ENCODE results near the gene FHIP1A. TPM values are rescaled to one million over a fixed set of nuclear protein-coding genes. Genes with fewer than 3 reads are reported as not detected.

FHIP1A gene
- total RNA-seq, 4 donors from 2014 or later, result 11.6 to 32.4 (median 30.7) TPM

DNA sequence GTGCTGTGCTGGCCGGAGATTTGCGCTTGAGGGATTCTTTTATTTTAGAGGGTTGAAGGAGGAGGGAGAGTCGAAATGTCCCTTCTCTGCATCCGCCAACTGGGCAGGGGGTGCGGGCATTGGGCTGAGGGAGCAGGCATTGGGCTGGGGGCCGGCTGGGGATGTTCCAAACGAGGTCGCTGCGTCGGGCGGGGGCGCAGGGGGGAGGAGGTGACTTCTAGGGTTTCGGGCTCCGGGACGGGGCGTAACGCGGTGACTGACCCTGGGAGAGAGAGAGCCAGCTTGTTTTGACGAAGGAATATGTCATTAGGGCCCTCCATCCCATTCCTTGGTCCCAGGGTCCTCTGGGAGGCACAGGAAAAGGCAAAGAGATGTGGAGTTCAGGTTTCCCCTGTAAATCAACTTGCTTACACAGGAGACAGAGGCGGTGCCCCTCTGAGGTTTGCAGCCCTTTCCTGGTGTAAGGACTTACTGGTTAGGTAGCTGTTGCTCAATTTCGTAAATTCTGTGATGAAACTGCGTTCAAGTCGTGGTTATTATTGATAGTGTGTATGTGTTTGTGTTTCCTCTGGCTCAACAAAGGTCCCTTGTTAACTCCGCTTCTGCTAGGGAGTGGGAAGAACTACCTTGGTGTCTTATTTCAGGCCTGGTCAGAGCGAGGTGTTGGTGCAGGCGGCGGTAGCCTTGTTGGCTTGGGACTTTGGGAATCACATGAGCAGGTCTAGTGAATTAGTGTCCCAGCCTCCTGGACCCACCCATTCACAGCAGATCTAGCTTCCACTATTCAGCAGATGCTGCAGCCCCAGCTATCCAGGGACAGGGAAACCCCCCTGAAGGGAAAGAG, 716 bp downstream of the FHIP1A start:
- Histone ChIP-seq H3K27ac (peak overlapping the region in 3 of 4 donors; percentile 65 to 87 (median 78)), H3K9me3 (no peaks in the 10 kb centered on the region), H3K36me3 (no peaks in the 10 kb centered on the region), H3K4me1 (peaks cover 0 to 15% (median 2%) of the 10 kb centered on the region in 4 donors), H3K4me3 (peak overlapping the region; percentile 41 to 69 (median 46)), H3K27me3 (no peaks in the 10 kb centered on the region)
- peak in 2 of 3 donors; percentile 62 to 64 for DNase-seq
- TF ChIP-seq, protein P1, sequence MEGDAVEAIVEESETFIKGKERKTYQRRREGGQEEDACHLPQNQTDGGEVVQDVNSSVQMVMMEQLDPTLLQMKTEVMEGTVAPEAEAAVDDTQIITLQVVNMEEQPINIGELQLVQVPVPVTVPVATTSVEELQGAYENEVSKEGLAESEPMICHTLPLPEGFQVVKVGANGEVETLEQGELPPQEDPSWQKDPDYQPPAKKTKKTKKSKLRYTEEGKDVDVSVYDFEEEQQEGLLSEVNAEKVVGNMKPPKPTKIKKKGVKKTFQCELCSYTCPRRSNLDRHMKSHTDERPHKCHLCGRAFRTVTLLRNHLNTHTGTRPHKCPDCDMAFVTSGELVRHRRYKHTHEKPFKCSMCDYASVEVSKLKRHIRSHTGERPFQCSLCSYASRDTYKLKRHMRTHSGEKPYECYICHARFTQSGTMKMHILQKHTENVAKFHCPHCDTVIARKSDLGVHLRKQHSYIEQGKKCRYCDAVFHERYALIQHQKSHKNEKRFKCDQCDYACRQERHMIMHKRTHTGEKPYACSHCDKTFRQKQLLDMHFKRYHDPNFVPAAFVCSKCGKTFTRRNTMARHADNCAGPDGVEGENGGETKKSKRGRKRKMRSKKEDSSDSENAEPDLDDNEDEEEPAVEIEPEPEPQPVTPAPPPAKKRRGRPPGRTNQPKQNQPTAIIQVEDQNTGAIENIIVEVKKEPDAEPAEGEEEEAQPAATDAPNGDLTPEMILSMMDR (IDR thresholded peaks at IDR 0.05), result no peak
- TF ChIP-seq POLR2A (IDR thresholded peaks at IDR 0.05), result peak; percentile 16 to 30

DNA sequence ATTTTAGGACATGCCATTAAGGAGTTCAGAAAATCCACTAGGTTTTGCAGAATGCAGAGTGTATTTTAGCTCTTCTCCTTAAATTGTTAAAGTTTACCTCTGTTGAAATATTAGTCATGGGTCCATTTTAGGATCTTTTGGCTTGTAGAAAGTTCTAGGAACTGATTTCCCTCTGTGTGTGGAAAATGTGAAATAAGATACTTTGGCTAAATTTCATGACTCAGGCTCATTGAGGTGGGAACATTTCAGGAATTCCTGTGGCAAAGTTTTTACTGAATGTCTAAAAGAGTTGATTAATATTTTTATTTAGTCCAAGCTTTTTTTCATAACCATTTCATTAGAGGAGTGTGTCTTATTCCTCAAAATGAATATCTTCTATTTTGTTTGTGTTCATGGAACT, 7.0 kb downstream of the FHIP1A start:
- H3K27ac ChIP-seq, result no peak overlapping the region
- no peaks in the 10 kb centered on the region for H3K4me1 ChIP-seq
- no peaks in the 10 kb centered on the region for H3K27me3 ChIP-seq
- no peak for TF ChIP-seq POLR2A (IDR thresholded peaks at IDR 0.05)
- TF ChIP-seq, protein P1 (IDR thresholded peaks at IDR 0.05), result no peak
- DNase-seq, result no peak
- no peaks in the 10 kb centered on the region for H3K36me3 ChIP-seq
- no peak overlapping the region for H3K4me3 ChIP-seq
- no peaks in the 10 kb centered on the region for H3K9me3 ChIP-seq

DNA sequence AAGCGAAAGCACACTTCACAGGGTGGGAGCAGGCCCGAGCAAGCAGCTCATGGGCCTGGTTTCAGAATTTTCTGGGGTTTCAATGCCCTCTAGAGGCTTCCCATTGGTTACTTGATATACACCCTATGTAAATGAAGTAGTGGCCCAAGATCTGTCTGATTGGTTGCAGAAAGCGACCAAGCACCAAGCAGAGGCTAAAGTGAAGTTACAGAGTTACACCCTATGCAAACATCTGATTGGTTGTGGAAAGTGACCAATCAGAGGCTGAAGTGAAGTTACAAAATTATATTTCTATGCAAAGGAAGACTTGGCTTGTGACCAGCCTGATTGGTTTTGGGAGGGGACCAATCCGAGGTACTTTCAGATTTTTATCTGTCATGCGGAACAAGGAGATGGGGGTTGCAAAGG, 8.2 kb downstream of the FHIP1A start:
- Histone ChIP-seq H3K9me3 (no peaks in the 10 kb centered on the region), H3K27me3 (no peaks in the 10 kb centered on the region), H3K4me3 (no peak overlapping the region), H3K4me1 (no peaks in the 10 kb centered on the region), H3K27ac (no peak overlapping the region), H3K36me3 (no peaks in the 10 kb centered on the region)
- no peak for TF ChIP-seq POLR2A (IDR thresholded peaks at IDR 0.05)
- TF ChIP-seq, protein P1 (IDR thresholded peaks at IDR 0.05), result no peak
- DNase-seq, result no peak

DNA sequence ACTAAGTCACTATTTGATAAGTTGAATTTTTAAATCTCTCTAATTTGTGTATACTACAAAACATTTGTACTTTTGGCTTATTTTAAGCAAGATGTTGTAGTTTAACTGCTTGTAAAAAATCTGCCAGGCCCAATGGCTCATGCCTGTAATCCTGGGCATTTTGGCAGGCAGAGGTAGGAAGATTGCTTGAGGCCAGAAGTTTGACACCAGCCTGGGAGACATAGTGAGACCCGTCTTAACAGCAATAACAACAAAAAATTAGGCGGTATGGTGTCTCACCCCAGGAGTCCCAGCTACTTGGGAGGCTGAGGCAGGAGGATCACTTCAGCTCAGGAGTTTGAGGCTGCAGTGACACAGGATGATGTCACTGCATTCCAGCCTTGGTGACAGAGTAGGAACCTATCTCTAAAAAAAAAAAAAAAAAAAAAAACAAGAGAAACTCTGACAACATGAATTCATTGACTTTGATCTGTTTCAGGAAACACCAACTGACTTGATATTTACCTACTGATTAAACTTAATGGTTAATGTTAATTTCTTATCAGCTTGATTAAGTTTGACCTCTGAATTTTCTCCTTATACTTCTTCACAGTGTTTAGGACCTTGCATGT, 8.9 kb downstream of the FHIP1A start:
- H3K9me3 ChIP-seq, result no peaks in the 10 kb centered on the region
- DNase-seq, result no peak
- TF ChIP-seq POLR2A (IDR thresholded peaks at IDR 0.05), result no peak
- TF ChIP-seq, protein P1 (IDR thresholded peaks at IDR 0.05), result no peak
- H3K27ac ChIP-seq, result peak overlapping the region in 2 of 4 donors; percentile 9 to 53
- H3K27me3 ChIP-seq, result no peaks in the 10 kb centered on the region
- H3K4me3 ChIP-seq, result no peak overlapping the region
- H3K4me1 ChIP-seq, result no peaks in the 10 kb centered on the region
- H3K36me3 ChIP-seq, result no peaks in the 10 kb centered on the region

DNA sequence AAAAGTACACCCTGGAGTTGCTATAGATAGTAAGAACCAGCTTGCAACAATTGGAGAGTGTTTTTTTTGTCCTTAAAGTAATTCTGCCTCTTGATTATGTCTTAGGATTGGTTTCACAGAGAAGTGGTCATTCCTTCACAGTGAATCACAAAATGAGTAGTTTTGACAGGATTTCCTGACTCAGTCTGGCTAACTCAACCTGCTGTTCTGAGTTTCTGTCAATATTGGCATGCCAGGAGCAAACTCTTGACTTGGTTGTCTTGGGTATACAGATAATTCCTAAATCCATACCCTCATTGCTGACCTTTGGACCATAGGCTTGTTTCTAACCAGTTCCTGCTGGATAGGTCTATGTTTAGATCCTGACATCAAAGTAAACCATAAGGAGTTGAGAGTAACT, 9.4 kb downstream of the FHIP1A start:
- TF ChIP-seq, protein P1 (IDR thresholded peaks at IDR 0.05), result no peak
- TF ChIP-seq POLR2A (IDR thresholded peaks at IDR 0.05), result no peak
- H3K9me3 ChIP-seq, result no peaks in the 10 kb centered on the region
- peak overlapping the region in 2 of 4 donors; percentile 9 to 53 for H3K27ac ChIP-seq
- no peak overlapping the region for H3K4me3 ChIP-seq
- no peak for DNase-seq
- H3K27me3 ChIP-seq, result no peaks in the 10 kb centered on the region
- H3K36me3 ChIP-seq, result no peaks in the 10 kb centered on the region
- H3K4me1 ChIP-seq, result no peaks in the 10 kb centered on the region
